Measurements from ENCODE around the gene RUNX1. TPM values are rescaled to one million over a fixed set of nuclear protein-coding genes. Genes with fewer than 3 reads are reported as not detected.

Gene RUNX1
- polyA plus RNA-seq, 1 of the 3 experiments (the other 2 are of a cell fraction): 17.1 TPM

GRCh38 chr21:34988139-34988538, 61.0 kb downstream of the RUNX1 start:
- no peaks in the 10 kb centered on the region for H3K79me2 ChIP-seq (ENCODE audit: insufficient read depth)
- POLR2A ChIA-PET: no interaction called here

More at GRCh38 chr21:34988139-34988538, 61.0 kb downstream of the RUNX1 start:
- Histone ChIP-seq H3K36me3 (replicated peaks in 1 of 2; ENCODE audit: control insufficient read depth in 1 of 2, insufficient read depth in 2 of 2, low read length in 1 of 2) (no peaks in the 10 kb centered on the region), H3K9me2 (no peaks in the 10 kb centered on the region), H3K27me3 (ENCODE audit: insufficient read depth) (no peaks in the 10 kb centered on the region), H3K9me3 (no peaks in the 10 kb centered on the region), H2AFZ (ENCODE audit: low read depth) (no peak overlapping the region), H3K4me2 (no peak overlapping the region), H3K4me3 (ENCODE audit: low read depth in 2 of 2, low read length in 1 of 2) (no peak overlapping the region), H3K27ac (ENCODE audit: low read depth in 2 of 2, low read length in 1 of 2) (no peak overlapping the region), H3K9ac (no peak overlapping the region), H3K4me1 (ENCODE audit: control insufficient read depth in 1 of 2, insufficient read depth in 2 of 2, low read depth in 1 of 2, low read length in 1 of 2) (peaks cover 0 to 16% of the 10 kb centered on the region in 2 experiments; a peak in 3 of 4 replicates), H4K20me1 (ENCODE audit: insufficient read depth) (no peaks in the 10 kb centered on the region), H3F3A (replicated peaks; ENCODE audit: insufficient read depth) (peaks cover 12% of the 10 kb centered on the region)
- CTCF ChIA-PET: no interaction called here
- WGBS (ENCODE audit: low lambda C conversion rate): 91% methylated on average over 8 of the region's 8 CpGs
- no peak for DNase-seq
- TF ChIP-seq SMC3 (IDR thresholded peaks at IDR 0.05; ENCODE audit: low read depth, low read length) (no peak), RXRA (IDR thresholded peaks at IDR 0.05; ENCODE audit: borderline replicate concordance, low read depth) (no peak), ZBTB33 (IDR thresholded peaks at IDR 0.05; ENCODE audit: borderline replicate concordance, low read depth) (no peak), MEF2A (IDR thresholded peaks at IDR 0.05; ENCODE audit: borderline replicate concordance, low read depth) (no peak), POLR2AphosphoS5 (IDR thresholded peaks at IDR 0.05; ENCODE audit: low read depth, low read length) (no peak), TEAD4 (IDR thresholded peaks at IDR 0.05; ENCODE audit: borderline replicate concordance, insufficient read depth) (no peak), RAD21 (IDR thresholded peaks at IDR 0.05; ENCODE audit: low read length) (no peak), RCOR1 (IDR thresholded peaks at IDR 0.05; ENCODE audit: low read length) (no peak), EP300 (IDR thresholded peaks at IDR 0.05; ENCODE audit: borderline replicate concordance in 1 of 2, low read depth in 1 of 2, low read length in 1 of 2) (no peak), SIN3A (IDR thresholded peaks at IDR 0.05; ENCODE audit: borderline replicate concordance, low read depth, low read length) (no peak), TAF1 (IDR thresholded peaks at IDR 0.05; ENCODE audit: borderline replicate concordance, low read depth, low read length) (no peak), RFX5 (IDR thresholded peaks at IDR 0.05; ENCODE audit: low read length) (no peak), JUND (IDR thresholded peaks at IDR 0.05) (no peak), FOSL2 (IDR thresholded peaks at IDR 0.05; ENCODE audit: borderline replicate concordance, low read depth) (no peak)
- TF ChIP-seq, protein P1, sequence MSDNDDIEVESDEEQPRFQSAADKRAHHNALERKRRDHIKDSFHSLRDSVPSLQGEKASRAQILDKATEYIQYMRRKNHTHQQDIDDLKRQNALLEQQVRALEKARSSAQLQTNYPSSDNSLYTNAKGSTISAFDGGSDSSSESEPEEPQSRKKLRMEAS (IDR thresholded peaks at IDR 0.05; ENCODE audit: low read depth): no peak
- TF ChIP-seq, protein P2, sequence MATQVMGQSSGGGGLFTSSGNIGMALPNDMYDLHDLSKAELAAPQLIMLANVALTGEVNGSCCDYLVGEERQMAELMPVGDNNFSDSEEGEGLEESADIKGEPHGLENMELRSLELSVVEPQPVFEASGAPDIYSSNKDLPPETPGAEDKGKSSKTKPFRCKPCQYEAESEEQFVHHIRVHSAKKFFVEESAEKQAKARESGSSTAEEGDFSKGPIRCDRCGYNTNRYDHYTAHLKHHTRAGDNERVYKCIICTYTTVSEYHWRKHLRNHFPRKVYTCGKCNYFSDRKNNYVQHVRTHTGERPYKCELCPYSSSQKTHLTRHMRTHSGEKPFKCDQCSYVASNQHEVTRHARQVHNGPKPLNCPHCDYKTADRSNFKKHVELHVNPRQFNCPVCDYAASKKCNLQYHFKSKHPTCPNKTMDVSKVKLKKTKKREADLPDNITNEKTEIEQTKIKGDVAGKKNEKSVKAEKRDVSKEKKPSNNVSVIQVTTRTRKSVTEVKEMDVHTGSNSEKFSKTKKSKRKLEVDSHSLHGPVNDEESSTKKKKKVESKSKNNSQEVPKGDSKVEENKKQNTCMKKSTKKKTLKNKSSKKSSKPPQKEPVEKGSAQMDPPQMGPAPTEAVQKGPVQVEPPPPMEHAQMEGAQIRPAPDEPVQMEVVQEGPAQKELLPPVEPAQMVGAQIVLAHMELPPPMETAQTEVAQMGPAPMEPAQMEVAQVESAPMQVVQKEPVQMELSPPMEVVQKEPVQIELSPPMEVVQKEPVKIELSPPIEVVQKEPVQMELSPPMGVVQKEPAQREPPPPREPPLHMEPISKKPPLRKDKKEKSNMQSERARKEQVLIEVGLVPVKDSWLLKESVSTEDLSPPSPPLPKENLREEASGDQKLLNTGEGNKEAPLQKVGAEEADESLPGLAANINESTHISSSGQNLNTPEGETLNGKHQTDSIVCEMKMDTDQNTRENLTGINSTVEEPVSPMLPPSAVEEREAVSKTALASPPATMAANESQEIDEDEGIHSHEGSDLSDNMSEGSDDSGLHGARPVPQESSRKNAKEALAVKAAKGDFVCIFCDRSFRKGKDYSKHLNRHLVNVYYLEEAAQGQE (IDR thresholded peaks at IDR 0.05; ENCODE audit: low read depth, low read length): no peak
